ENCODE measurements around the gene CCDC102B. TPM values are rescaled to one million over a fixed set of nuclear protein-coding genes. Genes with fewer than 3 reads are reported as not detected.

CCDC102B gene
- total and polyA plus RNA-seq, 2 donors (not counting 1 experiment from before 2014, with no cell fraction given): 3.9 to 4.0 TPM

- Histone ChIP-seq H3K27ac (ENCODE audit: low read length in 2 of 2) (no peak overlapping the region), H3K9me3 (ENCODE audit: control extremely low read depth in 1 of 3, control insufficient read depth in 2 of 3, insufficient read depth in 1 of 3, low read length in 2 of 3) (no peaks in the 10 kb centered on the region), H3K4me1 (ENCODE audit: control insufficient read depth in 2 of 2, insufficient read depth in 2 of 2, low read length in 2 of 2) (no peaks in the 10 kb centered on the region), H3K79me2 (ENCODE audit: control insufficient read depth, insufficient read depth, low read length) (no peaks in the 10 kb centered on the region), H3K36me3 (replicated peaks in 1 of 2; ENCODE audit: control extremely low read depth in 1 of 2, control insufficient read depth in 1 of 2, extremely low read depth in 1 of 2, insufficient read depth in 2 of 2, low read length in 1 of 2) (no peaks in the 10 kb centered on the region), H2AFZ (ENCODE audit: insufficient read depth, low read depth, low read length, poor library complexity, severe bottlenecking) (no peak overlapping the region), H3K27me3 (replicated peaks in 1 of 4; ENCODE audit: control extremely low read depth in 1 of 4, control insufficient read depth in 3 of 4, insufficient read depth in 4 of 4, low read length in 3 of 4) (no peaks in the 10 kb centered on the region), H3K4me3 (ENCODE audit: control extremely low read depth in 1 of 5, extremely low read depth in 1 of 5, insufficient read depth in 1 of 5, low read depth in 2 of 5, low read length in 4 of 5) (no peak overlapping the region), H3K9ac (ENCODE audit: low read length) (no peak overlapping the region), H3K4me2 (replicated peaks; ENCODE audit: low read depth, low read length, poor library complexity, severe bottlenecking) (no peak overlapping the region), H4K20me1 (ENCODE audit: control insufficient read depth, insufficient read depth, low read length, poor library complexity, severe bottlenecking) (no peaks in the 10 kb centered on the region)
- Mint-ChIP-seq H3K27me3 (no peaks in the 10 kb centered on the region), H3K4me3 (no peak overlapping the region), H3K9me3 (ENCODE audit: insufficient read depth) (no peaks in the 10 kb centered on the region), H3K4me1 (no peaks in the 10 kb centered on the region), H3K27ac (no peak overlapping the region)
- ChIA-PET CTCF (no interaction called here), POLR2A (no interaction called here)
- DNase-seq (no peak), ATAC-seq (ENCODE audit: low read depth) (no peak)
- intact Hi-C loops (cut with micrococcal nuclease): no loop called here
- WGBS (ENCODE audit: insufficient coverage): no CpG with 5 or more reads among the region's 4 CpGs
- TF ChIP-seq, protein P1, sequence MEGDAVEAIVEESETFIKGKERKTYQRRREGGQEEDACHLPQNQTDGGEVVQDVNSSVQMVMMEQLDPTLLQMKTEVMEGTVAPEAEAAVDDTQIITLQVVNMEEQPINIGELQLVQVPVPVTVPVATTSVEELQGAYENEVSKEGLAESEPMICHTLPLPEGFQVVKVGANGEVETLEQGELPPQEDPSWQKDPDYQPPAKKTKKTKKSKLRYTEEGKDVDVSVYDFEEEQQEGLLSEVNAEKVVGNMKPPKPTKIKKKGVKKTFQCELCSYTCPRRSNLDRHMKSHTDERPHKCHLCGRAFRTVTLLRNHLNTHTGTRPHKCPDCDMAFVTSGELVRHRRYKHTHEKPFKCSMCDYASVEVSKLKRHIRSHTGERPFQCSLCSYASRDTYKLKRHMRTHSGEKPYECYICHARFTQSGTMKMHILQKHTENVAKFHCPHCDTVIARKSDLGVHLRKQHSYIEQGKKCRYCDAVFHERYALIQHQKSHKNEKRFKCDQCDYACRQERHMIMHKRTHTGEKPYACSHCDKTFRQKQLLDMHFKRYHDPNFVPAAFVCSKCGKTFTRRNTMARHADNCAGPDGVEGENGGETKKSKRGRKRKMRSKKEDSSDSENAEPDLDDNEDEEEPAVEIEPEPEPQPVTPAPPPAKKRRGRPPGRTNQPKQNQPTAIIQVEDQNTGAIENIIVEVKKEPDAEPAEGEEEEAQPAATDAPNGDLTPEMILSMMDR (IDR thresholded peaks at IDR 0.05): no peak
- no peak for TF ChIP-seq EZH2 (IDR thresholded peaks at IDR 0.05; ENCODE audit: borderline replicate concordance, insufficient read depth, low read depth, low read length, poor library complexity, severe bottlenecking)
Observed at GRCh38 chr18:68887410-68887809, 89.5 kb downstream of the CCDC102B start.

DNA sequence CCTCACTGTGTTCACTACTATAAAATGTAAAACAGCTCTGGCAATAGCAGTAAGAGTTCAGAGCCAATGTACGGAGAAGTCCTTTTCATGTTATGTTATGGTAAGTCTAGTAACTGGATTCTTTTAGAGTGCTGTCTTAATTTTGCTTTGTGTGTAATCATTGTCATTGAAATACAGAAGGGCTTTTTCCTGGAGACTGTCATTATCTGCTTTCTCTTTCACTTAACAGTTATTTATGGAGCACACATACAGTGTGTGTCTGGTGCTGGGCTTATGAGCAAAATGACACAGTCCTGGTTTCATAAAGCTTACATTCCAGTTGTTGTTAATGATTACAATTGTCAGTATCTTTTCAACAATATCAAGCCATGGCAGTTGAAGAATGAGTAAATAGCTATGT, 95.5 kb downstream of the CCDC102B start:
- Histone ChIP-seq H3K27me3 (replicated peaks in 1 of 4; ENCODE audit: control extremely low read depth in 1 of 4, control insufficient read depth in 3 of 4, insufficient read depth in 4 of 4, low read length in 3 of 4) (no peaks in the 10 kb centered on the region), H3K9me3 (ENCODE audit: control extremely low read depth in 1 of 3, control insufficient read depth in 2 of 3, insufficient read depth in 1 of 3, low read length in 2 of 3) (no peaks in the 10 kb centered on the region), H3K4me2 (replicated peaks; ENCODE audit: low read depth, low read length, poor library complexity, severe bottlenecking) (no peak overlapping the region), H2AFZ (ENCODE audit: insufficient read depth, low read depth, low read length, poor library complexity, severe bottlenecking) (no peak overlapping the region), H3K79me2 (ENCODE audit: control insufficient read depth, insufficient read depth, low read length) (no peaks in the 10 kb centered on the region), H3K4me1 (ENCODE audit: control insufficient read depth in 2 of 2, insufficient read depth in 2 of 2, low read length in 2 of 2) (no peaks in the 10 kb centered on the region), H3K36me3 (replicated peaks in 1 of 2; ENCODE audit: control extremely low read depth in 1 of 2, control insufficient read depth in 1 of 2, extremely low read depth in 1 of 2, insufficient read depth in 2 of 2, low read length in 1 of 2) (no peaks in the 10 kb centered on the region), H3K4me3 (ENCODE audit: control extremely low read depth in 1 of 5, extremely low read depth in 1 of 5, insufficient read depth in 1 of 5, low read depth in 2 of 5, low read length in 4 of 5) (no peak overlapping the region), H4K20me1 (ENCODE audit: control insufficient read depth, insufficient read depth, low read length, poor library complexity, severe bottlenecking) (no peaks in the 10 kb centered on the region), H3K27ac (ENCODE audit: low read length in 2 of 2) (no peak overlapping the region), H3K9ac (ENCODE audit: low read length) (no peak overlapping the region)
- Mint-ChIP-seq H3K4me1 (no peaks in the 10 kb centered on the region), H3K9me3 (ENCODE audit: insufficient read depth) (no peaks in the 10 kb centered on the region), H3K27ac (no peak overlapping the region), H3K4me3 (no peak overlapping the region), H3K27me3 (no peaks in the 10 kb centered on the region)
- no CpG with 5 or more reads among the region's 1 CpG for WGBS (ENCODE audit: insufficient coverage)
- DNase-seq: no peak
- TF ChIP-seq EZH2 (IDR thresholded peaks at IDR 0.05; ENCODE audit: borderline replicate concordance, insufficient read depth, low read depth, low read length, poor library complexity, severe bottlenecking): no peak
- TF ChIP-seq, protein P1 (IDR thresholded peaks at IDR 0.05): no peak
- ChIA-PET CTCF (no interaction called here), POLR2A (no interaction called here)
- intact Hi-C loops (cut with micrococcal nuclease): no loop called here
- ATAC-seq (ENCODE audit: low read depth): no peak
